Right lung (tissue), 5 donors: ENCODE results near the gene TAF1D. TPM values are rescaled to one million over a fixed set of nuclear protein-coding genes. Genes with fewer than 3 reads are reported as not detected.
A peak's percentile ranks its signal among the peaks of the same experiment; 100 is the strongest.
"Not testable (repeated sequence)": the region's sequence is repeated elsewhere in the genome, so short reads cannot be mapped to it uniquely, and the experiment has no call there.

ENCODE experiments used
- DNase-seq, 2 donors: peaks; one replicate each; pipeline ENCODE4 v3.0.0-alpha.2; 2013
- polyA plus RNA-seq, 5 donors: library from polyadenylated mRNA; unstranded; fragments of 120-200 nt; gene quantifications; one replicate each; pipeline versions ENCODE4 v1.2.1 to v1.2.3, GENCODE V29; 2013; ENCODE audit warnings: inconsistent platforms in 1 of 5, low replicate concordance in 1 of 5; ENCODE audit not compliant: insufficient read length in 5 of 5, insufficient read depth in 1 of 5

Gene TAF1D
- polyA plus RNA-seq, 5 donors, result 131 to 243 (median 184) TPM

GRCh38 chr11:93756748-93757147 is 15.5 kb upstream of the TAF1D start:
- no peak for DNase-seq

GRCh38 chr11:93753241-93753640 is 11.9 kb upstream of the TAF1D start:
- no peak for DNase-seq

GRCh38 chr11:93751001-93751400 is 9.7 kb upstream of the TAF1D start:
- no peak for DNase-seq

GRCh38 chr11:93747122-93747521 is 5.8 kb upstream of the TAF1D start:
- no peak for DNase-seq

- DNase-seq, result no peak
Observed at GRCh38 chr11:93746101-93746500, 4.8 kb upstream of the TAF1D start.

- DNase-seq, result not testable (repeated sequence)
Observed at GRCh38 chr11:93745005-93745755, 3.9 kb upstream of the TAF1D start.

GRCh38 chr11:93744669-93745004 is 3.3 kb upstream of the TAF1D start:
- DNase-seq, result no peak

GRCh38 chr11:93743291-93743690 is 2.0 kb upstream of the TAF1D start:
- DNase-seq, result no peak

- no peak for DNase-seq
Observed at GRCh38 chr11:93741882-93742226, 559 bp upstream of the TAF1D start.

GRCh38 chr11:93740730-93741093 is 583 bp downstream of the TAF1D start:
- no peak for DNase-seq

- DNase-seq, result peak; percentile 15 to 30
Observed at GRCh38 chr11:93740031-93740729, 1.1 kb downstream of the TAF1D start.

GRCh38 chr11:93738647-93739081 is 2.6 kb downstream of the TAF1D start:
- DNase-seq, result no peak

- DNase-seq, result no peak
Observed at GRCh38 chr11:93737904-93738612, 3.2 kb downstream of the TAF1D start.

GRCh38 chr11:93736129-93736528 is 5.2 kb downstream of the TAF1D start:
- no peak for DNase-seq

- DNase-seq, result no peak
Observed at GRCh38 chr11:93735627-93736026, 5.7 kb downstream of the TAF1D start.

GRCh38 chr11:93734427-93735222 is 6.7 kb downstream of the TAF1D start:
- DNase-seq, result no peak

- no peak for DNase-seq
Observed at GRCh38 chr11:93733474-93733873, 7.8 kb downstream of the TAF1D start.

GRCh38 chr11:93732237-93732892 is 8.9 kb downstream of the TAF1D start:
- DNase-seq, result no peak

- DNase-seq, result no peak
Observed at GRCh38 chr11:93730108-93731107, 10.9 kb downstream of the TAF1D start.

GRCh38 chr11:93729129-93729616 is 12.1 kb downstream of the TAF1D start:
- DNase-seq, result no peak
